HG03521 (cell line): ENCODE results near the gene HOXD9.

ENCODE experiments used
- ATAC-seq: cut with Tn5 transposase; IDR thresholded peaks from one replicate; pipeline ENCODE4 v1.9.1; 2021; ENCODE audit warnings: mild to moderate bottlenecking, moderate library complexity; ENCODE audit not compliant: unreplicated experiment

The HOXD9 gene

GRCh38 chr2:176098366-176099158, 24.0 kb upstream of the HOXD9 start:
- ATAC-seq: no peak

DNA sequence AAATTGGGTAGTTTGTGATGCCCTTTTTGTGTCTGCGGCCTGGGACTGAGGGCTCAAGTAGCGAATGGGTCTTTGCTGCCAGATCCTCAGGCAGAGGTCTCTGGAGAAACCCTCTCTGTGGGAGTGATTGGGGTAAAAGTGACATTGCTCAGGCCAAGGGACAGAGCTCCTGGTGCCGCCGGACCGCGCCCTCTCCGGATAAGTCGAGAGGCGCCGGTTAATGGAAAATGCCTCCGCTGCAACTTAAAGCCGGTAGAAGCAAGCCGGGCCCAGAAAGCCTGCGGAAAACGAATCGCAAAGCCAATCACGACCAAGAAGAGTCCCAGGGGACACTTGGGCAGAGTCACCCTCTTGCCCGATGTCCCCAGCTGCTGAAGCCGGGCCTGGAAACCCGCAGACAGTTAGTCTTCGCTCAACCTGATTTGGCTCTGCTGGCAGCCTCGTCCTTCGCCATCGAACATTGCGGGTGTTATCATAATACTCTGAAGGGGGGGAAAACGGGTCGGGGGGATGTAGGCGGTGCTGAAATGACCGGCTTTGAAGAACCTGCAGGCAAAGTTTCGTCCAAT, 23.3 kb upstream of the HOXD9 start:
- ATAC-seq: no peak

- ATAC-seq: no peak
Observed at GRCh38 chr2:176099728-176100546, 22.6 kb upstream of the HOXD9 start, which contains the start of gene HOXD12. TSS of gene HOXD12 (plus strand) at chr2:176099795. CDS start at chr2:176099802, 7 bp downstream.

DNA sequence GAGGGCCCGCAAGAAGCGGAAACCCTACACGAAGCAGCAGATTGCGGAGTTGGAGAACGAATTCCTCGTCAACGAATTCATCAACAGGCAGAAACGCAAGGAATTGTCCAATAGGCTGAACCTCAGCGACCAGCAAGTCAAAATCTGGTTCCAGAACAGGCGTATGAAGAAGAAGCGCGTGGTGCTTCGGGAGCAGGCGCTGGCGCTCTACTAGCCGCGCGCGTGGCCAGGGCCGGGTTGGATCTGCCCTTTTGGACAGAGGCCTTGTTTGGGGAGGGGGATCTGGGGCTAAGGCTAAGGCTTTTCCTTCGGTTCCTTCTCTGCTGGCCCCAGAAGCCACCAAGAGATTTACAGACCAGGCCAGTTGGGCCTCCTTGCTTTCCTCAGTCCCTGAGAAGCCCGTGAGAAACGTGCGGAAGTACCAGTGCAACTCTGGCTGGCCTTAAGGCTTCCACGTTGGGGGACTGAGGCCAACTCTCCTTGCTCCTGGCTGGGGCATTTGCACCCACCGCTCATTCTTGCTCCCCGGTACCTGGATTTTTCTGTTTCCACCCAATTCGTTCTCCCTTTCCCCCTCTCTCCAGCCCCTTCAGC, 21.9 kb upstream of the HOXD9 start:
- ATAC-seq: no peak

GRCh38 chr2:176101216-176101830, 21.2 kb upstream of the HOXD9 start:
- no peak for ATAC-seq

DNA sequence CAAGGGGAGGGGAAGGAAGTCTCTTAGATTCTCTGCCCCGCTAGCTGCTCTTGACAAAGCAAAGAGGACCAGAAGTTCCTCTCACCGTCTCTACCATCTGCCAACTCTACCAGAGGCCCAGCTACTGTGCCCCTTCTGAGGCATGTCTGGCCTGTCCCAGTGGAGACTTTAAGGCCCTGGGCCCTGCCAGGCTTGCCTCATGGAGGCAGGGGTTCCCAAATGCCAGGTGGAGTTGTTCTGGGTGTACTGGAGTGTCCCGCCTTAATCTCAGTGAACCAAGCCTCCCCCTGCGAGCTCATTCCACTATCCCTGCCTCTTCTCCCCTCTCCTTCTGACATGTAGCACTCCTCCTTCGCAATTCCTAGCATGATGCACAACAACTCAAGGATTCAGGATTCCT, 20.7 kb upstream of the HOXD9 start:
- no peak for ATAC-seq

GRCh38 chr2:176102309-176102866, 20.1 kb upstream of the HOXD9 start:
- ATAC-seq: no peak

GRCh38 chr2:176103194-176103593, 19.3 kb upstream of the HOXD9 start:
- ATAC-seq: no peak

DNA sequence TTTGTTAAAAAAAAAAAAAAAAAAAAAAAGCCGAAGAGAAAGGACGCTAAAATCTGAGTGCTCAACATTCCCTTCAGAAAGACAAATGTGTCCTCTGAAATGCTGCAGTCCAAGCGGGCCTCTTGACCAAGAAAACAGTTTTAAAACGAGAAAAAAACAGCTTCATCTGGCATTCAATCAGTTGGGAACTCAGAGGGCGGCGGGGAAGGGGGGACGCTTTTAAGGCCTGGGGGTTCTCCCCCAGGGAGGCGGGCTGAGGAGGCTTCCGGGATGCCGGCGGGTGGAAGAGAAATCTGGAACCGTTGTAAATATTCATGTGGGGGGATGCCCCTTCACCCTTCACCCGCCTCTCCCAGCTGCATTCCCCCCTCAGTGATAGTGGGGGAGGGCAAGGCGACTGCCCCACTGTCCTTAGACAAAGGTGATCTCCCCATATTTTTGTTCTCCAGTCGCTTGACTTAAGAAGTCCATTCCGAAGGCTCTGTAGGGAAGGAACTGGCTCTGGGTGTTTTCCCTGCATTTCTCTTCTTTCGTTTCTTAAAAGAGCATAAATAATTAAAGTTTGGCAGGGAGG, 18.7 kb upstream of the HOXD9 start:
- ATAC-seq: no peak

DNA sequence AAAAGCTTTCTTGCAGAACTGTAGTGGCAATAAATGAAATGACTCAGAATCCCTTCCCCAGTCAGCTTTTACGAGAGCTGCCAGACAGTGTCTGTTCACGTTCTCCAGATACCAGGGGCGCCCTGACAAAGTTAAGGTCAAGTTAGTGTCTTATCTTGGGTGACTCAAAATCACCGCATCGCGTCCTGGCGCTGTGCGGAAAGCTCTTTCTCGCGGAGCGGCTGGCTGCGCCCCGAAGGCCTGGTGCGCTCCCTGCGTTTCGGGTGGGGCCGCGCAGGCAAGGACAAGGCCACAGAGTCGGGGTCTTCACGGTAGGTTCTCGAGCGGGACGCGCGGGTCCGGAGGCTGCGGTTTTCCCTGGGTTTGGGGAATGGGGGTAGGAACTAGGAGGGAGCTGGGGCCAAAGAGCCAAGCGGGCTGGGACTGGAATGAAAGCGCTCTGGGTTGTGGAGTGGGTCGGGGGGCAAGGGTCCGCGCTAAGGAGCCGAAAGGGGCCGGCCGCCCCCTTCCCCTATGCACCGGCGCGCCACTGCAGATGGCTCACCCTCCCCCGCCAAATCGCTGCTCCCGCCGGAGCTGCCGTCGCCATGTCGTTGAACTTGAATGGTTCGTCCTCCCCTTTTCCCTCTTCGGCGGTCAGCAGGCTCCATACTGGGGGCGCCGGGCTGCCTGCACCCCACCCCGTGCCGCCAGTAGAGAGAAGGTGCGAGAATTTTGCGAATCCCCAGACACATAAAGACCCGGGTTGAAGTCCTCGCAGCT, 18.0 kb upstream of the HOXD9 start:
- ATAC-seq: no peak

DNA sequence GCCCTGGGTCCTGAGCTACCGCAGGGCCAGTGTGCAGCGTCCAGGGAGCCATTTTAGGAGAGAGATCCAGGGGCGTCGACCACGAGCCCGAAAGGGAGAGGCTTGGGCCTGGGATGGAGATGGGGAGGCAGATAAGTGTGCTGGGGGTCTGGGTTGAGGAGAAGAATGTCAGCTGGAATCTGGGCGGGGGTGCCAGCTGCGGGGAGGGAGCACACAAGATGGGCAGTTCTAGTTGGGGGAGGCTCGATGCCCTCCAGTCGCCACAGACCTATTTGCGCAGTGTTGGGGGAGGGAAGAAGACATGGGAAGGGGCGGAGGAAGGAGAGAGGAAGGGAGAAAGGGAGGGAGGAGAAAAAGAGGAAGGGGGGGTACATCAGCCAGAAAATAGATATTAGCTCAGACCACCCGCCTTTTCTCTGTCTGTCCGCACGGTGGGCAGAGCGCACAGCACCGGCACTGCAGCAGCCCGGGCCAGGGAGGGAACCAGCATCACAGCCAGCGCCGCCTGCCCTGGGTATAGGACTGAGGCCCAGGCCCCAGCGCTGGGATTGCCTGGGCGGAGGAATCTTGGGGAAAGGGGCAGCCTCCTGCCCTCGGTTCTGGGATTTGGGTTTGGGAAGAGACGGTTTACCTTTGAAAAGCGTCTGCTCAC, 17.3 kb upstream of the HOXD9 start:
- ATAC-seq: no peak

DNA sequence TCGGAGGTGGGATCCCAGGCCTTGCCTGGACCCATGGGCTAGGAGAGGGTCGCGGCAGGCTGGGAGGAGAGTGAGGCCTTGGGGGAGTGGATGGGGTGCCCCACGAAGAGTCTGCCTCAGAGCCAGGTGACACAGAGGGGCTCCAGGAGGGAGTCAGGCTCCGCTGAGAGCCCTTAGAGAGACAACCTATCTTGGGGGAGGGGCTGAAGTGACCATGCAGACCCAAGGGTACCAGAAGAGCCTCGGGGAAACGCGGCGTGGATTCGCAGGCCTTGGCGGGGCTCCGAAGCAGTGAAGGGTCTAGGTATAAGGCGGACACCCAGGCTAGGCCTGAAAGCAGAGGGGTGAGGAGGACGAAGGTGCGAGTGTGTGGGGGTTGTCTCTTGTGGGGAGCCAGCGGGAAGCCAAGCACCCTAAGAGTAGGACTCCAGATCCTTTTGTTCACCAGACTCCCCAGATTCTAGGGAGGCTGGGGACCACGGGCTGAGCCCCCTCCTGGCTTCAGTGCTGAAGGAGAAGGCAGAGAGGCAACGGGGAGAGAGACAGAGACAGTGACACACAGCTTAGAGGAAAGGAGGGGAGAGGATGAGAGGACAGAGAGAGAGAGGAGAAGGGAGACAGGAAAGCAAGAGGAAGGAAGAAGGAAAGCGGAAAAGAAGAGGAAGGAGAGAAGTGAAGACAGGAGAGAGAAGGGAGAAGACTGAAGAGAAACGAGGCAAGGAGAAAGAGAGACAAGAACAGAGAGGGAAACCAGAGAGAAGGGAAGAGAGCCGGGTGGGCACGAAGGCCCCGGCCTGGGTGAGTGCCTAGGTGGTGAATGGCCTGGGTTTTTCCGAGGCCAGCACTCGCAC, 16.6 kb upstream of the HOXD9 start:
- no peak for ATAC-seq

- no peak for ATAC-seq
Observed at GRCh38 chr2:176106581-176107539, 15.7 kb upstream of the HOXD9 start, which contains the start of gene HOXD11. TSS of gene HOXD11 (plus strand) at chr2:176107280. CDS start at chr2:176107356, 76 bp downstream.

DNA sequence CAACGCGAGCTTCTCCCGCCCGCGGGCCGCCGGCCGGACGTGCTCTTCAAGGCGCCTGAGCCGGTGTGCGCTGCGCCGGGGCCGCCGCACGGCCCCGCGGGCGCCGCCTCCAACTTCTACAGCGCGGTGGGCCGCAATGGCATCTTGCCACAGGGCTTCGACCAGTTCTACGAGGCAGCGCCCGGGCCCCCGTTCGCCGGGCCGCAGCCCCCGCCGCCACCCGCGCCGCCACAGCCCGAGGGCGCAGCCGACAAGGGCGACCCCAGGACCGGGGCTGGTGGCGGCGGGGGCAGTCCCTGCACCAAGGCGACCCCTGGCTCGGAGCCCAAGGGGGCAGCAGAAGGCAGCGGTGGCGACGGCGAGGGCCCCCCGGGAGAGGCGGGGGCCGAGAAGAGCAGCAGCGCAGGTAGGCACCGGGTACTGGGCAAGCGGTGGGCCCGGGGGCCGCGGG, 14.8 kb upstream of the HOXD9 start:
- no peak for ATAC-seq

DNA sequence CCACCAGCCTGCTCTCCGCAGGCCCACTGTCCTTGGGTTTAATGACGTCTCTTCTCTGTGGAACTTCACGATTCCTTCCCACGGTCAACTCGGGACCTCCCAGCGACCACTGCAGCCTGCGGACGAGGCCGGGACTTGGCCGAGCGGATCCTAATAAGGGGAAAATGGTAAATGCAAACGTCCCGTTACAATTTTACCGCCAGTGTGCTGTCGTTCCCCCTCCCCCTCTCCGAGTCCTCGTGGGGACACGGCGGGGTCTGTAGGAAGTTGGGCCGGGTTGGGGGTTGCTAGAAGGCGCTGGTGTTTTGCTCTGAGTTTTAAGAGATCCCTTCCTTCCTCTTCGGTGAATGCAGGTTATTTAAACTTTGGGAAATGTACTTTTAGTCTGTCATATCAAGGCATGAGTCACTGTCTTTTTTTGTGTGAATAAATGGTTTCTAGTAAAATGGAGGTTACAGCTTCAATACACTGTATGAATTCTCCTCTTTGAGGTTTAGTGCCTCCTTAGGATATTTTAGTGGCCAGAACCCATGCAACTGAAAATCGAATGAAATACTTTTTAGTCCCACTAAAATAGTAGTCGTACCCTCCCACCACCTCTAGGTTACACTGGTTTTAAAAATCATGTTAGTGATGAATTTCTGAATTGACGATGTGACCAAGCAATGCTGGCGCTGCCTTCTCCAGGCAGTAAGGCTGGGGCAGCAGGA, 13.2 kb upstream of the HOXD9 start:
- no peak for ATAC-seq

DNA sequence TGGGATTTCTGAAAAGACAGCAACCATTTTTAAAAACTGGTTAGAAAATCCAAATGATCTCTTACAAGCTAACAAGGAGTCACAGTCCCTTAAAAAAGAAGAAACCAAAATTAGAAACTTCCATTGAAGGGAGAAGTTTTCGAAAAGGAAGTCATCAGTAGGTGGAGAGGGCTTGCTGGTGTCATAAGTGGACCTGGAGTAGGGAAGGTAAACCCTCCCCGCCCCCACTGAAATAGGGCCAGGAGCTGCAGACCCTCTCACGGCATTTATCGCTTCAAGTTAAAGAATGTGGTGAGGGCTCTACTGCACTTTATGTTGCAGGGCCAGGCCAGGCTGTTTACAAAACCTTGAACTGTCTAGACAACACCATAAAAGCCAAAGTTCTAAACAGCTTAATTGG, 12.6 kb upstream of the HOXD9 start:
- ATAC-seq: no peak
